Measurements from ENCODE around the gene FSHR.

The FSHR gene

GRCh38 chr2:49005261-49005660 lies 149.1 kb downstream of the FSHR start:
- no peak overlapping the region for H3K9ac ChIP-seq (ENCODE audit: insufficient read length)
- TF ChIP-seq POLR2AphosphoS5 (IDR thresholded peaks at IDR 0.05; ENCODE audit: borderline replicate concordance, low read depth, low read length): no peak
- no peak for TF ChIP-seq FOXP2 (optimal IDR thresholded peaks at IDR 0.05; ENCODE audit: control extremely low read depth, extremely low read length, insufficient read depth)
- no peak for TF ChIP-seq EZH2 (IDR thresholded peaks at IDR 0.05)
- H3K36me3 ChIP-seq (ENCODE audit: insufficient read depth, low read length): no peaks in the 10 kb centered on the region
- H3K4me3 ChIP-seq: no peak overlapping the region
- H3K9me3 ChIP-seq (ENCODE audit: low read depth, low read length): no peaks in the 10 kb centered on the region
- H3K27ac ChIP-seq: no peak overlapping the region
- no peak for DNase-seq (ENCODE audit: low read depth, low spot score)

DNA sequence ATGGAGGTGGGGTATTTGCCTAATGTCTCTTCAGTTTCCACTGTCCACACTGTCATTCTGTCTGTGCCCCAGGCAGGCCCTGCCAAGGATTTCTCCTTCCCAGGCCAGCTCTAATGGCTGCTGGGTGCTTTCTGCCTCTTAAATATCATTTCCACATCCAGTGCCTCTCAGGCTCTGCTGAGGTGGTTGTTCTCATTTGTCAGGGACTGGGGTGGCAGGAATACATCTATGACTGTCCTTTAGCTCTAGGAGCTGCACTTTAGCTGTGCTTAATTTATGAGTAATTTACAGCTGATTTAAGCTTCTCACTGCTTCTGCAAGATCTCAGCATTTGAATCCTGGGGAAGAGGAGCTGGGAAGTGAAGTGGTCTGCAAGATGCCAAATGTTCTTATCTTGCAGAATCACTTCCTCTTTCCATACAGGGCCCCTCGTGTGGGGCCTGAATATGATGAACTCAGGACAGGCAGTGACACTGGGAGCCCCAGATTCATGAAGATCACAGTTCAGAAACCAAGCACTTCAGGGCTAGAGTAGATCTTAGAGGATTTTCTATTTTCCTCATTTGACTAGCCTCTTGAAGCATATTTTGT lies 150.2 kb downstream of the FSHR start:
- Histone ChIP-seq H3K9me3 (ENCODE audit: low read depth, low read length) (no peaks in the 10 kb centered on the region), H3K4me3 (no peak overlapping the region), H3K36me3 (ENCODE audit: insufficient read depth, low read length) (no peaks in the 10 kb centered on the region), H3K27ac (no peak overlapping the region), H3K9ac (ENCODE audit: insufficient read length) (no peak overlapping the region)
- no peak for DNase-seq (ENCODE audit: low read depth, low spot score)
- TF ChIP-seq FOXP2 (optimal IDR thresholded peaks at IDR 0.05; ENCODE audit: control extremely low read depth, extremely low read length, insufficient read depth): no peak
- TF ChIP-seq POLR2AphosphoS5 (IDR thresholded peaks at IDR 0.05; ENCODE audit: borderline replicate concordance, low read depth, low read length): no peak
- TF ChIP-seq EZH2 (IDR thresholded peaks at IDR 0.05): no peak

DNA sequence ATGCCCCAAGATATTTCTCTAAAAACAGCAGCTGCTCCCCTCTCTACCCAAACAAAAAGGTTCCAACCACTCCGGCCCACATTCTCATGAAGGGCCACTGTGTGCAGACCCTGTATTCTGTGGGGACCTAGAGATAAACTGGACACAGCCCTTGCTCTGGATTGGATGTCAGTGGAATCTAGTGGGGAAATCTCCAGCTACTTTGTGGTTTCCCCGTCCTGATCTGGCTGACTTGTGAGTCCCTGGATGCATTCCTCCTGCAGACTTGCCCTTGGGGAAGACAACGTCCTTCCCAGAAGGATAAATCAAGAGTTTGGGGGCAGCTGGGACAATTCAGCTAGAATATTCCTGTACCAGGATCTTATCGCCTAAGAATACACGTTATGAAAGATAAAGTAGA lies 151.1 kb downstream of the FSHR start:
- DNase-seq (ENCODE audit: low read depth, low spot score): no peak
- Histone ChIP-seq H3K27ac (no peak overlapping the region), H3K9ac (ENCODE audit: insufficient read length) (no peak overlapping the region), H3K9me3 (ENCODE audit: low read depth, low read length) (no peaks in the 10 kb centered on the region), H3K36me3 (ENCODE audit: insufficient read depth, low read length) (no peaks in the 10 kb centered on the region), H3K4me3 (no peak overlapping the region)
- TF ChIP-seq POLR2AphosphoS5 (IDR thresholded peaks at IDR 0.05; ENCODE audit: borderline replicate concordance, low read depth, low read length) (no peak), EZH2 (IDR thresholded peaks at IDR 0.05) (no peak), FOXP2 (optimal IDR thresholded peaks at IDR 0.05; ENCODE audit: control extremely low read depth, extremely low read length, insufficient read depth) (no peak)

GRCh38 chr2:49002750-49003149 lies 151.6 kb downstream of the FSHR start:
- no peak for DNase-seq (ENCODE audit: low read depth, low spot score)
- no peak for TF ChIP-seq FOXP2 (optimal IDR thresholded peaks at IDR 0.05; ENCODE audit: control extremely low read depth, extremely low read length, insufficient read depth)
- TF ChIP-seq EZH2 (IDR thresholded peaks at IDR 0.05): no peak
- TF ChIP-seq POLR2AphosphoS5 (IDR thresholded peaks at IDR 0.05; ENCODE audit: borderline replicate concordance, low read depth, low read length): no peak

GRCh38 chr2:49000695-49001094 lies 153.6 kb downstream of the FSHR start:
- TF ChIP-seq POLR2AphosphoS5 (IDR thresholded peaks at IDR 0.05; ENCODE audit: borderline replicate concordance, low read depth, low read length): no peak
- DNase-seq (ENCODE audit: low read depth, low spot score): no peak
- no peaks in the 10 kb centered on the region for H3K9me3 ChIP-seq (ENCODE audit: low read depth, low read length)
- H3K9ac ChIP-seq (ENCODE audit: insufficient read length): no peak overlapping the region
- H3K27ac ChIP-seq: no peak overlapping the region
- H3K4me3 ChIP-seq: no peak overlapping the region
- H3K36me3 ChIP-seq (ENCODE audit: insufficient read depth, low read length): no peaks in the 10 kb centered on the region

More at GRCh38 chr2:49002750-49003149, 151.6 kb downstream of the FSHR start:
- no peak overlapping the region for H3K4me3 ChIP-seq
- H3K27ac ChIP-seq: no peak overlapping the region
- H3K9me3 ChIP-seq (ENCODE audit: low read depth, low read length): no peaks in the 10 kb centered on the region
- H3K36me3 ChIP-seq (ENCODE audit: insufficient read depth, low read length): no peaks in the 10 kb centered on the region
- H3K9ac ChIP-seq (ENCODE audit: insufficient read length): no peak overlapping the region

GRCh38 chr2:48998449-48998848 lies 155.9 kb downstream of the FSHR start:
- DNase-seq (ENCODE audit: low read depth, low spot score): no peak
- H3K9me3 ChIP-seq (ENCODE audit: low read depth, low read length): no peaks in the 10 kb centered on the region
- H3K4me3 ChIP-seq: no peak overlapping the region
- no peak overlapping the region for H3K27ac ChIP-seq
- TF ChIP-seq POLR2AphosphoS5 (IDR thresholded peaks at IDR 0.05; ENCODE audit: borderline replicate concordance, low read depth, low read length) (no peak), EZH2 (IDR thresholded peaks at IDR 0.05) (no peak), FOXP2 (optimal IDR thresholded peaks at IDR 0.05; ENCODE audit: control extremely low read depth, extremely low read length, insufficient read depth) (no peak)
- H3K9ac ChIP-seq (ENCODE audit: insufficient read length): no peak overlapping the region
- H3K36me3 ChIP-seq (ENCODE audit: insufficient read depth, low read length): no peaks in the 10 kb centered on the region

DNA sequence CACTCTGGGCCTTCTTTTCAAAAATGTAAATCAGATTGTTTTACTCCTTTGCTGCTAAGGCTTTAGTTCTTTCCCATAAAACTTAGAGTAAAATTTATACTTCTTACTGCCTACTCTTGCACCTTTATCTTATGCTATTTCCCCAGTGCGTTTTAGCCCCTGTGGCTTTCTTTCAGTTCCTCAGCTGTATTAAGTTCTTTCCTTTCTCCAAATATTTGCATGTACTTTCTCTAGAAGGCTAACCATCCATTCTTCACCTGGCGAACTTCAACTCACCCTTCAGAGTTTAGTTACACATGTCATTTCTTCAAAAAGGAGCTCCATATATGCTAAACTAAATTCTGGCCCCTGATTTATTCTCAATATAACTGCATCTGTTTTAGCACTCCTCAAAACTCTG lies 160.7 kb downstream of the FSHR start:
- Histone ChIP-seq H3K9me3 (ENCODE audit: low read depth, low read length) (no peaks in the 10 kb centered on the region), H3K27ac (no peak overlapping the region), H3K4me3 (no peak overlapping the region), H3K9ac (ENCODE audit: insufficient read length) (no peak overlapping the region), H3K36me3 (ENCODE audit: insufficient read depth, low read length) (no peaks in the 10 kb centered on the region)
- no peak for DNase-seq (ENCODE audit: low read depth, low spot score)
- TF ChIP-seq EZH2 (IDR thresholded peaks at IDR 0.05) (no peak), POLR2AphosphoS5 (IDR thresholded peaks at IDR 0.05; ENCODE audit: borderline replicate concordance, low read depth, low read length) (no peak), FOXP2 (optimal IDR thresholded peaks at IDR 0.05; ENCODE audit: control extremely low read depth, extremely low read length, insufficient read depth) (no peak)

- no peak overlapping the region for H3K4me3 ChIP-seq
- H3K9me3 ChIP-seq (ENCODE audit: low read depth, low read length): no peaks in the 10 kb centered on the region
- H3K36me3 ChIP-seq (ENCODE audit: insufficient read depth, low read length): no peaks in the 10 kb centered on the region
- no peak overlapping the region for H3K27ac ChIP-seq
- TF ChIP-seq FOXP2 (optimal IDR thresholded peaks at IDR 0.05; ENCODE audit: control extremely low read depth, extremely low read length, insufficient read depth) (no peak), POLR2AphosphoS5 (IDR thresholded peaks at IDR 0.05; ENCODE audit: borderline replicate concordance, low read depth, low read length) (no peak), EZH2 (IDR thresholded peaks at IDR 0.05) (no peak)
- no peak for DNase-seq (ENCODE audit: low read depth, low spot score)
- H3K9ac ChIP-seq (ENCODE audit: insufficient read length): no peak overlapping the region
Observed at GRCh38 chr2:48991415-48992131, 162.7 kb downstream of the FSHR start.

Data from SK-N-MC (cell line).